Measurements from ENCODE around the gene ZBTB38.

Gene ZBTB38

GRCh38 chr3:141388395-141388794 lies 20.1 kb downstream of the ZBTB38 start:
- no peak for DNase-seq

GRCh38 chr3:141388823-141389621 lies 20.7 kb downstream of the ZBTB38 start:
- DNase-seq, result no peak

DNA sequence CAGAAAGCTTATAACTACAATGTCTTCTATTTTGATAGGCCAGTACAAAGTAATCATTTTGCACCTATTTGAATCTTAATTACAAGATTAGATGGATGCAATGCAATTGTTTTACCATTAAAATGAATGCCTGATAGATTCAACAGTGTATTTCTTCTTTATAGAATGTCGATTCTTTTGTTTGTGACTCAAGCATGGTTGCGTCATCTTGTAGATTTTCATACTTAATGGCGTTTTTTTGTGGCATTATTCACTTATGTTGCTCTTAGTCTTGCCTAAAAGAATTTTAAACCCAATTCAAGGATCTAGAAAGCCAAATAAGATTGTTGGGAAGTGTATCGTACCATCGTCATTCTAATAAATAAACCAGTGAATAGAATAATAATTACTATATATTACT lies 21.4 kb downstream of the ZBTB38 start:
- no peak for DNase-seq

DNA sequence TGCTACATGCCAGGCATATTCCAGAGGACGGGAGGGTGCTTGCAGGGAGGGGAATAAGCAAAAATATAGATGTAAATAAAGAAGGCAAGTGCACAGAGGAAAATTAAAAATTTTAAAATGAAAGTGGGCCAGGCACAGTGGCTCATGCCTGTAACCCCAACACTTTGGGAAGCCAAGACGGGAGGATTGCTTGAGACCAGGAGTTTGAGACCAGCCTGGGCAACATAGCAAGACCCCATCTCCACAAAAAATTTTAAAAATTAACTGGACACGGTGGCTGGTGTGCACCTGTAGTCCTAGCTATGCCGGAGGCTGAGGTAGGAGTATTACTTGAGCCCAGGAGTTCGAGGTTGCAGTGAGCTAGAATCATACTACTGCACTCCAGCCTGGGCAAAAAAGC lies 22.4 kb downstream of the ZBTB38 start:
- DNase-seq, result no peak

DNA sequence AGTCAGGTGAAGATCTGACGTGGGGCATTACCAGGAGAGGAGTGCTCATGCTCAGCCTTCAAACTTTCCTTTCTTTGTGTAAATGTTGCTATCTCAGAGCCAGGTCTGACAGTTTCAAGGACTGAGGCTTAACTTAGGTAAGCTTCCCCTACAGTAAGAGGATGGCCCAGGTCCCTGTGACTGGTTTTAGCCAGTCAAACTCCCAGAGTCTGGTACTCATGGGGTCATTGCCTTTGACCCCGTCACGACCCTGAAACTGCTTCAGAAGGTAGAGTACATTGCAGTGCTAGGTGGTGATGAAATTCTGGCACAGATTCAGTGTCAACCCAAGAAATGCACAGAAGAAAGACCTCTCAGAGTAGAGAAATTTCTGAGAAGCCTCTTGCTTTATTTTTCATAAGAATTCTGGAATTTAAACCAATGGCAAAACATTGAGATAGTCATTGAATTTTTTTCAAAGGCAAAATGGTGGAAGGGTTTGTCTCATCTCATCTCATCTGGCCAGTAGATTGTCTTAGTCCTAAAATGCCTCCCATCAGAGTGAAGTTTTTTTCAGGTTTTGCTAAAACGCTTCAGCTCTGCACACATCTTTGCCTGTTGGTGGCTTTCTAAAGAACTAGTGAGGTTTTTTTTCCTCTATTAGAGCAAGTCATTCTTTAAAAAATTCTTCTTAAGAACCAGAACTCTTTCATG lies 23.1 kb downstream of the ZBTB38 start:
- no peak for DNase-seq

GRCh38 chr3:141391991-141392316 lies 23.6 kb downstream of the ZBTB38 start:
- no peak for DNase-seq

DNA sequence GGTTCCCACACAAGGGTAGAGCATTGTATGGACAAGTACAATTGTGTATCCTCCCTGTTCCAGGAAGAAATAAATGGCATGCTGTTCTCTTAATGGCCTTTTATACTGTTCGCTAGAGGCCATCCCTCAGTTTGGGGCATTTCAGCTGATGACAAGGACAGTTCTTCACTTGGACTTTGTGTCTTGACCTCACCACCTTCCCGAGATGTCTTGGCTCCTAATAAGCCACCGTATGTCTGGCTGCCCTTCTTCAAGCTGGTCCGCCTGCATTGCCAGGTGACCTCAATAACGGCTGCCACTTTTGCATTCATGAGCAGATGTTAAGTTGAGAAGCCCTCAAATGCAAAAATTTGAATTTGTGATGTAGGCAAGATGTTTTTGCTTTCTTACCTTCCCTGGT lies 24.1 kb downstream of the ZBTB38 start:
- no peak for DNase-seq

GRCh38 chr3:141392897-141393734 lies 24.8 kb downstream of the ZBTB38 start:
- DNase-seq, result no peak

GRCh38 chr3:141393735-141394076 lies 25.4 kb downstream of the ZBTB38 start:
- no peak for DNase-seq

- no peak for DNase-seq
These were observed 26.3 kb downstream of the ZBTB38 start for GRCh38 chr3:141394560-141394959.

DNA sequence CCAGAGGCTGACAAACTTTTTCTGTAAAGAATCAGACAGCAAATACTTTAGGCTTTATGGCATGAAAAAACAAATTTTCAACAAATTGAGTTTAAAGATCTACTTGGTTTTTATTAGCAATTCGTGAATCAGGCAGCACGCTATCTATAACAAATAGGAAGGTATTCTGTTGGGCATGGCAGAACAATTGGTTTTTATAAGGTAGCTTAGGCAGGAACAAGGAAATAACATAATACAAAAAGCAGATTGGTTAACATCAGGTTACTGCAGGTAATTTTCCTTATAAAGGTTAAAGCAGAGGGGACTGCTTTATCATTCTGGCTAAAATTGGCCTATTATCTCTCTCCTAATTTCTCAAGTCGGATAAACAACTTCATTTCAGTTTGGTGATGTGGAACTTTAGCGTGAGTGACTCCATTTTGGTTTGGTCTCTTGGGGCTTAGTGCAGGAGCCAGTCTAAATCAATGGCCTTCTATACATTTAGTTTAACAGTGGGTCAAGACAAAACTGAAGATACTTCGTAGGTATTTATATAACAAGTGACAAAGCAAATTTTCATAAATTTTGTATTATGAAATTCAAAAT lies 26.8 kb downstream of the ZBTB38 start:
- no peak for DNase-seq

- no peak for DNase-seq
These were observed 29.7 kb downstream of the ZBTB38 start for GRCh38 chr3:141397996-141398395.

DNA sequence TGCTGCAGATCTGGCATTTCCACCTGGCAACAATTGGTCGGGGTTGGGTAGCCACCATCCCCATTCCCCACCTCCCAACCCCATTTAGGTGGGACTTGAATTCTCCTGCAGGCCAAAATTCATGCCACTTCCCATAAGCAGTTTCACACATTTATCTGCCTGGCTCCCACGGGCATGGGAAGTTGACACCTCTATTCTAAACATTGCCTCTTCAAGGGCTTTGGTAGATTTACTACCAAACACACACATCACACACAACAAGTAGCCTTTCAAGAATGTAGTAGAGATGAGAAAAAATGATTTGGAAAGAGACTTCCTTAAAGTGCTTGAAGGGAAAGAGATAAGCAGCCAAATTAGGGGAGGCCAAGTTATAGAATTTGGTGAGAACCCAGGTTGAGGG lies 30.9 kb downstream of the ZBTB38 start:
- no peak for DNase-seq

DNA sequence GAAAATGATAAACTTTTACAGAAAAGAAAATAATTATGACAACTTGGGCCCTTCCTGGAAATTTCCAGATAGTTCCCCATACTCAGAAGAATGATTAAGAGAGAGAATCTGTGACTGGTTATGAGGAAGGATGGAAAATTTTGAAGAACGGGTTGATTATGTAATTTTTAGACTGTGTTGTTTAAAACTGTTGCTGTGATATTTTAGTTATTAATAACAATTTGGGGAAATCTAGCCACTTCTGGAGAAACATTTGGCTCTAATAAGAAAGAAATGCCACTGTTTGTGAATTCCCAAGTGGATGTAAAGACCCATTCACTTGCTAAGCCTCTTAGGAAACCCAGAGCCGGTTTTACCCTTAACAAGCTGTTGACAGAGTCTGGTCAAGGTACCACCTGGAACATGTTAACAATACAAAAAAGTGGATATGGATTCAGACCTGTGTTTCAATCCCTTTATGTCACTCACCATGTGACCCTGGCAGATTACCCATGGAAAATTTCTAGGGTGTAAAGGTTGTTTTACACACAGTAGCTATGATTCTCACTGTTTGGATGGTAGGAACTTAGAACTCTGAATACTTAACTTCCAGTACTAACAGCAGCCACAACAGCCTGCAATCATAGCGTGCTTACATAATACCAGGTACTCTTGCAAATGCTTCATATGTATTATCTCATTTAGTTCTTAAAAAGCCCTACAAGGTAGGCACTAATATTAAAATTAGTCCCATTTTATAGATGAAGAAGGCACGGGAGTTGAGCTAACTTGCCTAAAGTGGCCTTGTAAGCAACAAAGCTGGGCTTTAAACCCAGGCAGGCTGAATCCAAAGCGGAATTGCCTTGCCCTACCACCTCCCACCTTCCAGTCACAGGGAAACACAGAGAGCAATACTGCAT lies 32.0 kb downstream of the ZBTB38 start:
- no peak for DNase-seq

GRCh38 chr3:141401095-141401494 lies 32.8 kb downstream of the ZBTB38 start:
- no peak for DNase-seq

DNA sequence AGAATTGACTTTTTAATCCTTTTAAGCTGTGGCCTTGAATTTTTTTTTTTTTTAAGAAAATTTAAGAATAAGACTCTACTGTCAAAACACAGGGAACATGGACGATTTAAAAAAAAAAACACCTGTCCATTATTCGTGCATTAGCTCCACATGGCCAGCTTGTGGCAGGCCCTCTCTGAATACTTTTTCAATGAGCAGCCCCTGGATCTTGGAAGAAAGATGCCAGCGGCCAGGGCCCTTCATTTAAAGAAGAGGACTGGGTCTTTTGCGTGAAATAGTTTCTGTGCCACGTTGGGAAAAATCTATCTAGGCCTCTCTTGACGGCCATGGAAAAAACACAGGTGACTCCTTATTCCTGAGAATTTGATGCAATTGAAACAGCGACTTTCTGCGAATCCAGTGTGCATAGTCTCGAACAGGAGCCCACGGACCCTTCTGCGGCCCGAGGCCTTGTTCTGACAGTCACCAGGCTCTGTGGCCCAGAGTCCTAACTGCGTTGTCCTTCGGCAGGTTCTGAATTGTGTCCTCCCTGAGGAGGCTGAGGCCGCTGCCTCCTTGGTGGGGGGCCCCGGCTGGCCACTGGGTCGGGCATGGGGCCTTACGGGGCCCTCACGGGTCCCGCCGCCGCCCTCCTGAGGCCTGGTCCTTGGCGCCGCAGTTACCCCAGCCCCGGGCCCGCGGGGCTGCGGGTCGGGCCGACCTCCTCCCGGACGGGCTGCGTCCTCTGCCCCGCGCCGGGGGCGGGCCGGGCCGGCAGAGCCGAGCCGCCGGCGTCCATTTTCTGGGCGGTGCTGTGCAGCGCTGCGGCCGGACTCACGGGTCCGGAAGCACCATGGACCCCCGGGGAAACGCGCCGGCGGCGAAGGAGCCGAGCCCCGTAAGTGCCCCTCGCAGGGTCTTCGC lies 33.5 kb downstream of the ZBTB38 start:
- peak; percentile 85 for DNase-seq

DNA sequence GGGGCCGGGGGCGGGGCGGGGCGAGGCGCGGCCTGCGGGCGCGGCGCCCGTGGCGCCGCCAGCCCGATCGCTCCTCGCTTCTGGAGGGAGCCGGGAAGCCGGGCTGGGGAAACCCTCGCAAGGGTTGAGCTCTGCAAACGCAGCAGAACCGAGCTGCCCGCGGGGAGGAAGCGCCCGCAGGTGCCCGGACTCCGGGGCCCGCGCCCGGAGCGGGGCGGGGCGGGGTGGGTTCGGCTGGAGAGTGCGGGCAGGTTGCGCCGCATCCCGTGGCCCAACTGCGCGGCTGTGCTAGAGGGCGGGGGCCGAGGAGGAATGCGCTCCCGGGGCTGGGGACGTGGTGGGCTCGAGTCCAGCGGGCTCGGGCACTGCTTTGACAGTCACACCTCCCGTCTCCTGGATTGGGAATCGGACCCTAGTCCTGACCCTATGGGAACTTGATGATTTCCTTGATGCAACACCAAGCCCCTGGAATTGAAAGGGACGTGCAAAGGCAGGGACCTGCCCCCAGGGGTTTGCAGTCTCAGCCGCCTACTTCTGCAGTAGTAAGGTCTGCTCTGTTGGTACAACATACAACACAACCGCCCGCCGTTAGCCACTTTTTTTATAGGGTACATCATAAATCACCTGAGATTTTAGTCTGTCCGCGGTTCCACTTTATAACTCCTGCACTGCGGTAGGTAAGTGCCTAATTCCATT lies 34.3 kb downstream of the ZBTB38 start:
- DNase-seq, result peak; percentile 84

DNA sequence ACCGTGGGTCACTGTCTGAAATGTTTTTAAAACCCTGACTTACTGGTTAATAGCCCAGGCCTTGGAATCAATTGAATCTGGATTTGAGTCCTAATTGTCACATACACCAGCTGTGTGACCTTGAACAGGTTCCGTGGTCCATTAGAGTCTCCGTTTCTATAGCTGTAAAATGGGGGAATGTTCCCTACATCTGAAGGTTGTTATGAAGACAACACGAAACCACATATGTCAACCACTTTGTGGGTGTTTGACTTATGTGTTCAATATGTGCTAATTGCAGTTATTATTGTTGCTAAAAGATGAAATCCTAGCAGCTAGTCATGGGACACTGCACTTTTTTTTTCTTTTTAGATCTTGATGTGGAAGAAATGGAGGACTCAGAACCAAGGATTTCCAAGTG lies 35.3 kb downstream of the ZBTB38 start:
- no peak for DNase-seq

- no peak for DNase-seq
These were observed 36.7 kb downstream of the ZBTB38 start for GRCh38 chr3:141405025-141405424.

- no peak for DNase-seq
These were observed 37.3 kb downstream of the ZBTB38 start for GRCh38 chr3:141405591-141405990.

DNA sequence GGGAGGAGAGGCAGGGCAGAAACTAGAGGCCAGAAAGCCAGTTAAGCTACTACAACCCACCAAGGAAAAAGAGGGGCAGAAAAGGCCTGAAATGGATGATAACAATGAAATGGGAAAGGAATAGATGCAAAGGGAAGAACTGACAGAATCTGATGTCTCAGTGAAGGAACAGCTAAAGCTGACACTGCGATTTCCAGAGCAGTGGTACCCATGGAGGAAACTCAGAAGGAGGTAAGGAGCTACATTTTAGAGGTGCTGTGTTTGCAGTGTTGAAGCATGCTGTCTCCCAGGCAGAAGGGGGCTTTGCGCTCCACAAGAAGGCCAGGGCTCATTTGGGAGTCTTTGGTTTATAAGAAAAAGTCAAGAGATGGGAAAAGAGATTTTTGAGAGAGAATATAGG lies 38.0 kb downstream of the ZBTB38 start:
- no peak for DNase-seq

Measured in activated CD8-positive, alpha-beta memory T cell treated with anti-CD3 and anti-CD28 coated beads for 24 hours (primary cell).